ENCODE results near the gene RAB3GAP1.
"Not testable (repeated sequence)": the region's sequence is repeated elsewhere in the genome, so short reads cannot be mapped to it uniquely, and the experiment has no call there.

RAB3GAP1 gene

DNA sequence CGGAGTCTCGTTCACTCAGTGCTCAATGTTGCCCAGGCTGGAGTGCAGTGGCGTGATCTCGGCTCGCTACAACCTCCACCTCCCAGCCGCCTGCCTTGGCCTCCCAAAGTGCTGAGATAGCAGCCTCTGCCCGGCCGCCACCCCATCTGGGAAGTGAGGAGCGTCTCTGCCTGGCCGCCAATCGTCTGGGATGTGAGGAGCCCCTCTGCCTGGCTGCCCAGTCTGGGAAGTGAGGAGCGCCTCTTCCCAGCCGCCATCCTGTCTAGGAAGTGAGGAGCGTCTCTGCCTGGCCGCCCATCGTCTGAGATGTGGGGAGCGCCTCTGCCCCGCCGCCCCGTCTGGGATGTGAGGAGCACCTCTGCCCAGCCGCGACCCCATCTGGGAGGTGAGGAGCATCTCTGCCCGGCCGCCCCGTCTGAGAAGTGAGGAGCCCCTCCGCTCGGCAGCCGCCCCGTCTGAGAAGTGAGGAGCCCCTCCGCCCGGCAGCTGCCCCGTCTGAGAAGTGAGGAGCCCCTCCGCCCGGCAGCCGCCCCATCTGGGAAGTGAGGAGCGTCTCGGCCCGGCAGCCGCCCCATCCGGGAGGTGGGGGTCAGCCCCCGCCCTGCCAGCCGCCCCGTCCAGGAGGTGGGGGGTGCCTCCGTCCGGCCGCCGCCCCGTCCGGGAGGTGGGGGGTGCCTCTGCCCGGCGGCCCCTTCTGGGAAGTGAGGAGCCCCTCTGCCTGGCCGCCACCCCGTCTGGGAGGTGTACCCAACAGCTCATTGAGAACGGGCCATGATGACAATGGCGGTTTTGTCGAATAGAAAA, 53.6 kb downstream of the RAB3GAP1 start:
- not testable (repeated sequence) for DNase-seq

DNA sequence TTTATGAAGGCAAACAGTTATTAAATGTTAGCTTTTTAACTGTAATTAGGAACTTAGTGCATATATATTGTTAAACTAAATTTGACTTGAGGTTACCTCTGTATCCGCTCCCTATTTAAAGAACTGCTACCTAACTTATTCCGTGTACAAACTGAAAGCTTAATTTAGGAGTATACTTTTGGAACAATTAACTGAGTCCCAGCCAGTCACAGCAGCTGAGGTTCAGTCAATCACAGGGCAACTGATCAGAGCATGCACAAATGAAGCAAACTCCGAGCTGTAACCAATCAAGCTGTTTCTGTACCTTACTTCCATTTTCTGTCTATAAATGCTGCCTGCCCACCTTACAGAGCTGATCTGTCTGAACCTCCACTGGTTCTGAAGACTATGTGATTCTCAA, 61.2 kb downstream of the RAB3GAP1 start:
- DNase-seq: no peak

DNA sequence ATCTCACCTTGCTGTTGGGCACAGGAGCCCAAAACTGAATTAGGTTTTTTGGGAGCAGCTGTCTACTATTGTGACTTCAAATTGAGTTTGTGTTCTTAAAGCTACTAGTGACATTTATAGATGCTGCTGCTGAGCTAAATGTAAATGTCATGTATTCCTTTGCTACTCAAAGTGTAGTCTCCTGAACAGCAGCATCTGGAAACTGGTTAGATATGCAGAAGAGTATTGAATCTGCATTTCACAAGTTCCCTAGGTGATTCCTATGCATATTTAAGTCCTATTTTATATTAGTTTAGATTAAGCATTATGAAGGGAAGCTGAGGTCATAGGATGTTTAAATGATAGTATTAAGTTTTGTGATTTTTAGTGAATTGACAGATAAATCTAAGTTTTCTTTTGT, 67.5 kb downstream of the RAB3GAP1 start:
- DNase-seq: no peak

DNA sequence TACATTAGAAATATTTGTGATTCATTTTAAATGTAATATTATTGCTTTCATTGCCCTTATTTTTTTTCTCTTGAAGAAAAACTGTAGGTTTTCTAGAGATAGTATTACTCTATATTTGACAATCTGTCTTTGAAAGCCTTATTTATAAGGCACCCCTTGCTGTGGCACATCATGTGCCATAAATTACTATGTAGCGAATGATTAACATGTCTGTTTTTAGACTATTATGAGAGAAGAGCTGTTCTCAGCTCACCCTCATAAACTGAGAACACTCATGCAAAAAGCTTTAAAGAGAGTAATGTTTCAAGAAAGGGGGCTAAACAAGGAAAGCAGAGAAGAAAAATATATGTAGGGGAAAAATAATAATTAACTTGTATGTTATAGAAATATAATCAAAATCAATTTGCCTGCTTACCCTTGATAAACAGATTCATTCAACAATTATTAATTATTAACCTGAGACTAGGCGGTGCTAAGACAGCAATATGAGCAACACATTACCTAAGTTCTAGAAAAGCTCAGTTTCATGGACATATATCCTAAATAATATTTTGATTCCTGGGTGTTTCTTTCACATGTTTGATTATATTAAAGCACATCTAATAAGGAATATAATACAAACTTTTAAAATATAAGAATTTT, 69.0 kb downstream of the RAB3GAP1 start:
- DNase-seq: no peak

DNA sequence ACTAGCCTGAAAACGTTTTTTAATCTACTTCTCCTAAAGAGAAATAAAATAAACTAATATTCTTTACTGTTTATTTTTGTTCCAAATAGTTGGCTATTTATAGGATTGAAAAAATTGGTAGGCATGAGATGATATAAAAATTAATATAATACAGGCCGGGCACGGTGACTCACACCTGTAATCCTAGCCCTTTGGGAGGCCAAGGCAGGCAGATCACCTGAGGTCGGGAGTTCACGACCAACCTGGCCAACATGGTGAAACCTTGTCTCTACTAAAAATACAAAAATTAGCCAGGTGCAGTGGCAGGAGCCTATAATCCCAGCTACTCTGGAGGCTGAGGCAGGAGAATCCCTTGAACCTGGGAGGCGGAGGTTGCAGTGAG, 69.6 kb downstream of the RAB3GAP1 start:
- not testable (repeated sequence) for DNase-seq

DNA sequence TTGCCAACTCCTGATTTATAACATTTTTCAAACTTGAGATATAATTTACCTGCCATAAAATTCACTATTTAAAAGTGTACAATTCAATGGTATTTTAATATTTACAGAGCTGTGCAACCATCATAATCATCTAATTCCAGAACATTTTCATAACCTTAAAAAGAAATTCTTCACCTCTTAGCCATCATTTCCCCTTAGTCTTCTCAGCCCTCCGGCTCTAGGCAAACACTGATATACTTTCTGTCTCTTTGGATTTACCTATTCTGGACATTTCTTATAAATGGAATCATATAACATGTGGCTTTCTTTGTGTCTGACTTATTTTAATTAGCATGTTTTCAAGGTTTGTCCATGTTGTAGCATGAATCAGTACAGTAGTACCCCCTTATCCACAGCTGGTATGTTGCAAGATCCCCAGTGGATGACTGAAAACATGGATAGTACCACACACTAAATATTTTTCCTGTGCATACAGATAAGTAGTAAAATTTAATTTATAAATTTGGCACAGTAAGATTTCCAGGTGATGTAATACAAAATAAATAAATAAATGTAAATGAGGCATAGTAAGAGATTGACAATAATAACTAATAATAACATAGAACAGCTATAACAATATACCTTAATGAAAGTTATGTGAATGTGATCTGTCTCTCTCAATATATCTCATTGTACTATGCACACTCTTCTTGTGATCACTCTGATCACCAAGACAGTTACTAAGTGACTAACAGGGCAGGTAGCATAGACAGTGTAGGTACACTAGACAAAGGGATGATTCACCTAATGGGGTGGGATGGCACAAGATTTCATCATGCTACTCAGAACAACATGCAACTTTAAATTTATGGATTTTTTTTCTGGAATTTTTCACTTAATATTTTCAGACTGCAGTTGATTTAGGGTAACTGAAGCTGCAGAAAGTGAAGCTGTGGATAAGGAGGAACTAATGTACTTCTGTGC, 73.1 kb downstream of the RAB3GAP1 start:
- no peak for DNase-seq

DNA sequence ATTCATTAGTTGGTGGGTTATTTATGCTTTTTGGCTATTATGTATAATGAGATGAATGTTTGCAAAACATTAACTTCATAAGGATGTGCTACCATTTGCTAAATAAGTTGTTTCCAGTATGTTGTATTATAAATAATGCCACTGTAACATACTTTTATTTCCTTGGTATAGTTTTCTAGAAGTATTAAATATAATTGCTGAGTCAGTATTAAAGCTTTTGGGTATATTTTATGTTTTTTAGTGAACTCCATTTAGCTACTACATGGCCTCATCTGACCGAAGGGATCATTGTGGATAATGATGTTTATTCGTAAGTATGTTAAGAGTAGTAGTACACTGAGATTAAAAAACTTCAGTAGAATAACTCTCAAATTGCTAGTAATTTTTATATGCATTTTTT, 73.8 kb downstream of the RAB3GAP1 start:
- DNase-seq: no peak

DNA sequence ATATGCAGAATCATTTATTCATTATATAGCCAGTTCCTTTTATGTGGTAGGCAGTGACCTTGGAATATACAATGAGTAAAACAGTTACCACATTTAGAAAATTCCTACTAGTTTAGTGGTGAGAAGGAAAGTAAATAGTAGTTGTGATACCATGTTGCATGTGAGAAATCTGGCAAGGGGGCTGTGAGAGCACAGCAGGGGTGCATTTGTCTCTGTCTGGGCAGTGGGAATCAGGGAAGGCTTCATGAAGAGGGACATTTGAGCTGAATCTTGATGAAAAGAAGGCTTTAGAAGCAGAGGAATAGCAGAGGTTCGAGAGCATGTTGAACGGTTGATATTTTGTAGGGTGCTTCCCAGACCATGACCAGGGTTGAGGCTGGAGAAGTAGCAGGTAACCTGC, 78.7 kb downstream of the RAB3GAP1 start:
- DNase-seq: no peak

DNA sequence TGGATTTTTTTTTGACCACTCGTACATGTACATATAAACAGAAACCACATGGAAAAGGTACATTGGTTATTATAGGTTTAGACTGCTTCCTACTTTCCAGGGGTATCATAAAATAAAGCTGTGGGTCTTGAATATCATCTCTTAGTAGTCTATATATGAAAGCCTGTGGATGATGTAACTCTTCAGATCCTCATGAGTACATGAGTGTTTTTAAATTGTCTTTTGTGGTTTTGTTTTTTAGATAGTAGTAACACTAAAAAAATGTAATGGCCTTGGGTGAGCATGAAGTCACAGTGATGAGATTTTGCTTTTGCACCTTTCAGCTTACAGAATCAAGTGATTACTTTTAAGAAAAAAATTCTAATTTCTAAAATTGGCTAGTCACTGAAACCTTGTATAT, 80.2 kb downstream of the RAB3GAP1 start:
- no peak for DNase-seq

DNA sequence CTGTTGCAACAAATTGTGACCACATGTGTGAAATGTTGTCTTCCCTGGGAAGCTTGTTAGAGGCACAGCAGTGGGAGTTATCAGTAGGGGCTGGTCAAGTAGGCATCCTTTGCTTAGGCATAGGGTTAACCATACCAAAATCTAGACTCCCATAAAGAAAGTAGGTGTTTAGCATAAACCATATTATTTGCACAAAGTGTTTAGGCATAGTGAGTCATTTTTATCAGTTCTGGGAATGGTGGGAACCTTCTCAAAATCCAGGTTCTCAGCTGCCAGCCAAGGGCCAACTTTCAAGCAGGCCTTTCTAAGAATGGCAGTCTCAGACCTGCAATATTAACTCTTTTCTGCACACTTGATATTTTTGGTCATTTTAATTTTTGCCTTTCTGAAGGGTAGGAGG, 88.5 kb downstream of the RAB3GAP1 start:
- no peak for DNase-seq

DNA sequence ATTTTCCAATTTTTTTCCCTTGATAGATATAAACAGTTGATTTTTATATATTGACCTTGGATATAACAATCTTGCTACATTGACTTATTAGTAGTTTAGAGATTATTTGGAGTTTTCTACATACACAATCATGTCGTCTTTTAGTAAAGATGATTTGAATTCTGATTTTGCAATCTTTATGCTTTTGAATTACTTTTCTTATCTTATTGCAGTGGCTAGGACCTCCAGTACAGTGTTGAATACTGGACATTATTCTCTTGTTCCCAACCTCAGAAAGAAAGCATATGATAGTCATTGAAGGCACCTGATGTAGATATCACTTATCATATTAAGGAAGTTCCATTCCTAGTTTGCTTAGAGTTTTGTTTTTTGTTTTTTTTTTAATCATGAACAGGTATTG, 90.2 kb downstream of the RAB3GAP1 start:
- DNase-seq: no peak

DNA sequence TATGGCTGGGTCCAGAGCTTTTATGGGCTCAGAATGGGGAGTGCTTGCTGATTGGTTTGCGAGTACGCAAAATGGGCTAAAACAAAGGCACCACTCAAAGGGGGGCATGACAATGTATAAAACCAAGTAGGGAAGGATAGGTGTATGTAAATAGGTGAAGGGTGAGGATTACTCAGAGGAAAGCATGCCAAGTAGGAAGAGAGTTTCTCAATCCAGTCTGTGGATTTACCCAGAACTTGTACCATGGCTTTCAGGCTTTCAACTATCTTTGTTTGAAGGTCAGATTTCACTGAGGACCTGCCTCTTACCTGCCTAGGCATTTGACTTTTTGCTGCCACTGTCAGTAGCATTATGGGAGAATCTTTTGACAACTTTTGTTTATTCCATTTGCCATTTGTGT, 92.3 kb downstream of the RAB3GAP1 start:
- DNase-seq: no peak

DNA sequence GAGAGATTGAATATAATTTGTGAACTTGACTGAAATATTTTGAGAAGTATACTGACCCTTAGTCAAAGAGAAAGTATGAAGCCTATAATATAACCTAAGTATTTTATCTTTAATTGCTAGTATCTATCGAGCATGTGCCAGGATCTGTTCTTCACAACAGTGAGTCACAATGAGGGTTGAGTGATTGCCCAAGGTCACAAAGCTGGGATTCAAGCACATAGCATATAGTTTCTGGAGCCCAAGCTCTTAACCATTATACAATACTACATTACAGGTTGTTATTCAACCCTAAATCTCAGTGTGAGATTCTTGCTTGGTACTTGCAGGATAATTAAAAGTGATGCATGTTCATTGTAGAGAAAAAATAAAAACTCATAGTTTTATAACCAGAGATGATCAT, 97.2 kb downstream of the RAB3GAP1 start:
- DNase-seq: no peak

DNA sequence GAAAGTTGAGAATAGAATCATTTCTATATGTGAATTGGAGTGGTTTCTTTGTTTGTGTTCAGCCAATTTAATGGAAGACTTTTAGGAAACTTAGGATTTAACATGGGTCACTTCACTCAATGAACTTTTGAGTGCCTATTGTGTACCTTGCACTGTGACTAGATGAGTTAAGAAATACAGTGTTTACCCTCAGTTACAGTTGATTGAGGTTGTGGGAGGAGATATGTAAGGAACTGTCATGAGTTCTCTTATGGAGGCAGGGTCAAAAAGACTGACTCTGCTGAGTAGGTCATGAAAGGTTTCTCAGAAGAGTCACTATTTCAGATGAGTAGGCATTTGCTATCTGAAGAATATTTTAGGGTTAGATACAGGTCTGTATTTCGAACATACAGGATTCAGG, 98.6 kb downstream of the RAB3GAP1 start:
- DNase-seq: no peak

DNA sequence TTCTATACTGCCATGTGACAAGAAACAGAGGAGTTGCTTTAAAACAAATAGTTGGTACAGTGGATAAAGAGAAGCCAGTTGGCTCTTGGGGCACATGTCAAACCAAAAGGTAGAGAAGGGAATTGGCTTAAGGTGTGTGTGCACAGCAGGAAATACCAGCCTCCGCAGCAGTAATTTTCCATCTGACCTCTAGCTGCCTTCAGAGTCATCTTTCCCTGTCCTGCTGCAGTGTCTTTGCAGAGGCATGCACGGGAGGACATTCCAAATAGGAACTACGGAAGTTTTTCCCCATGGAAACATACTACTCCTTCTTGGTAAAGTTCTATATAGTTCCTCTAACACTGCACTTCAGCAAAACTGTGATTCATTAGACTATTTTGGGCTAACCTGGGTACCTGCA, 99.5 kb downstream of the RAB3GAP1 start:
- DNase-seq: no peak

DNA sequence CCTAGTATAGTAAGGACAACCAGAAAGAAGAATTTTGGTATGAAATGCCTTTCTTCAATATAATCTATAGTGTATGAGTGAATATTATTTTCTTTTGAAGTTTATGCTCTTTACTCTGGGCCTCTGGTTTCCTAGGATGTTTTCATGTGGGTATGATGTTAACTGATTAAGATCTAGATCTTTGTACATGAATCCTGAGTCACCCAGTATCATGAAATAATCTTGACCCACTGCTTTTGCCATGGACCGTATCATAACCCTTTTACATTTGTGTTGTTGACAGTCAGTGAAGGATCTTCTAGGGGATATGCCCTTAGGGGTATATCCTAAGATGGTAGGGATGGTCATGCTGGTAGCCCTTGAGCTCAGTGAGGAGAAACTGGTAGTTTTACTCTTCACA, 100.3 kb downstream of the RAB3GAP1 start:
- DNase-seq: no peak

DNA sequence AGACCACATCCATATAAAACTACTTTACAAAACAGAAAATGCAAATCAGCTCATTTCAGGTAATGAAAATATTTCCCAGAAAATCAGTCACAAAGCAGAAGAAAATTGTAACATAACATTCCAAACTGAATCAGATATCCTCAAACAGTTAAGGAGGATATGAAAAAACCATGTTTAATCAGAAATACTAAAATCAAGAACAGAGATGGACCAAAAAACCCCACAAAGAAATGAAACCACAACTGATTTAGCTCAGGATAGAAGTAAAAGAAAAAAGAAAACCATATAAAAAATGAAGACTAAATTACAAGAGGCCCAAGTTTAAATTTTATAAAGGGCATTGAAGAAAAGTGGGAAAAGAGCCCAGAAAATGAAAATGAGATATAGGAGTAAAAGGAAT, 102.9 kb downstream of the RAB3GAP1 start:
- no peak for DNase-seq

DNA sequence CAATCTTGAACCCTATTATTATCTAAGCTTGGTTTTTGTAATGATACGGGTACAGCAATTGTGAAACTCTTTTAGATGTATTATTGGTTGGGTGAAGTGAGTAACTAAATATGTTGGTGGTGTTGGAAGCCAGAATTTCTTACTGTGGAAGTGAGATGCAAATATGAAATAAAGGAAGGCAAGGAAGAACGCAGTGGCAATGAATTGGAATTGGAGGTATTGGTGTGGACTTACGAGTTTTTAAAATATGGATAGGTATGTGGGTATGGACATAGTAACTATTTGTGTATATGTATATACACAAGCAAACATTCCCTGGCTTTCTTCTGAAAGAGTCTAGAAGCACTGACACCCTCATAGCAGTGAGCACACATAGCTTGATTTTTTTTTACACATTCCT, 105.8 kb downstream of the RAB3GAP1 start:
- DNase-seq: no peak

DNA sequence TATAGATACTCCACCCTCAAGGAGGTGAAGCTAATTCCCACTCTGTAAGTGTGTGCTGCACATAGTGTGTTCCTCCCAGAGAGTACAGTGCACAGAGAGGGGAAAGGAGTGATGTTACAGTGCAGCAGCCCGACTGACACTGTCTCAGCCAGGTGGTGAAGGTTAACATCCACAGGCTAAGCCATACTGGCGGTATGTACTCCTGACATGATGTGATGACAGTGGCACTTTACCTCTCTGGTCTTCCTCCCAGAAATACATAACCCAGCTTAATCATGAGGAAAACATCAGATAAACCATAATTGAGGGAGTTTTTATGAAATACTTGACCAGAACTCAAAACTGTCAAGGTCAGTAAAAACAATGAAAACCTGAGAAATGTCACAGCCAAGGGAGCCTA, 107.1 kb downstream of the RAB3GAP1 start:
- DNase-seq: no peak

DNA sequence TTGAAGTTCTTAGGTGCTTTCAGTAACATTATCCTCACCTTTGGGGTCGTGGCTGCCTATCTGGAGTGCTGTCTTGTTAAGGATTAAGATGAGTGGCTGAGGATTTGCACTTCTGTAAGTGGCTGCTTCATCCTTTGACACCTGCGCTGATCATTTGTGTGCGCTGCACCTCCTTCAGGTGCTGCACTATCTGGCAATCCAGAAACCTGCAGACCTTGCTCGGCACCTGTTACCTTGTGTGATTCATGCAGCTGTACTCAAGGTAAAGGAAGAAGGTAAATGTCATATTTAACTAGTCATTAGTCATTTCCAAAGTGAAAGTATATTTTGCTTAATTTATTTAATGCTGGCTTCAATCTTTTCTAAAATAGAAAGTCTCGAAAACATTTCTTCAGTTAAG, 110.3 kb downstream of the RAB3GAP1 start:
- no peak for DNase-seq

DNA sequence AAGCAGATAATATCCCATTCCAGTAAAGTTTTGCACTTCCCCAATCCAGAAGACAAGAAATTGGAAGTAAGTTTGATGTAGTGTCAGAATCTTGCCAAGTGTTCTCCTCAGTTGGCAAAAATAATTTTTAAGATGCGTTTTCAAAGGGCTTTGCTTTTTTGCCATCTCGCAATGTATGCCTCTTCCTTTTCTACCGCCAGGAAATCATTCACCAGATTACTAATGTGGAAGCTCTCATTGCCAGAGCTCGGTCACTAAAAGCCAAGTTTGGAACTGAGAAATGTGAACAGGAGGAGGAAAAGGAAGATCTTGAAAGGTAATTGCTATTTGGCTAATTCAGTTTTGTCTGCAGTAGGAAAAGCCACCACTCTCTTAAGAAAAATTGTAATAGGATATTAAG, 110.7 kb downstream of the RAB3GAP1 start:
- no peak for DNase-seq

DNA sequence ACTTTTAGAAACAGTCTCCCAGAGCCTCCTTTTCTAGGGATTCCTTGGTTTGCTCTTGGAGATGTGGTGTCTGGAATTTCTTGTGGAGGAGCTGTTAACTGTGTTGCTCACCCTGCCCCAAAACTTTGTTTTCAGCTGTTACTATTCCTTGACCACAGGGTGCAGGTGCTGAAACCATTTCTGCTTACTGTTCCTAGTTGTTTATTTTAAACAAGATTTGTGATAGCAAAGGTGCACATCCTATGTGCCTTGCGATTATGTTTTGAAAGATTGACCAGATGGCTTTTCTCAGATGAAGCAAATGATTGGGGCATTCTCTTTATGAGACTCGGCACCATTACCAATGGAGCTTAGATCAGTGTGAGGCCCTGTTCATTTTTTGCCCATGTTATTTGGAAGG, 111.2 kb downstream of the RAB3GAP1 start:
- DNase-seq: no peak

DNA sequence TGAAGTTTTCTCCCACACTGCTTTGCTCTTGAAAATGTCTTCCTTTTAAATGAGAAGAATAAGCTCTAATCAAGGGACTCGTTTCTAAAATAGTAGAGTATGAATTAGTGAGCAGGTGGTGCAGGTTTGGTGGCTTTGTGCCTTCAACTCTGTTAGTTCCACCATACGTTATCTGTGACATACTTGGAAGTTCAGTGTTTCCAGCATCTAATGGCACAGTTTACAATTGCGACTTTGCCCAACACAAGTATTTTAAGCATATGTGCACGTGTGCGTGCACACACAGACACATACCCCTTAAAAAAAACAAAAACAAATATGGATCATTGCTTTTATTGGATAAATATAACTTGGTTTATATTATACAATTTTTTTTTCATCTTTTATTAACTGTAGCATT, 111.8 kb downstream of the RAB3GAP1 start:
- no peak for DNase-seq

DNA sequence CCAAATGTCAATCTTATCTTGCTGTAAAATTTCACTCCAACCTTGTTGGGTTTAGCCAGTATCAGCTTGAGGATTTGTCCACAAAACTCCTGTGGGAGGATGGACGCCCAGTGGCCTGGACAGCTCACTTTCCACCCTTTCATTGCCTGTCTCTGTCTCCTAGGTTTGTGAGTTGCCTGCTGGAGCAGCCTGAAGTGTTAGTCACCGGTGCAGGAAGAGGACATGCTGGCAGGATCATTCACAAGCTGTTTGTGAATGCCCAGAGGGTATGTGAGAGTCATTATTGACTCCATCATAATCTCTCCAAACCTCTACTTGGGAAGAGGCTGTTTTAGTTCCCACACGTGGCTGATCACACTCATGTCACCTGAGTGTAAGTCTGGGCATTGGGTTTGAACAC, 112.3 kb downstream of the RAB3GAP1 start:
- no peak for DNase-seq
